Neuronal stem cell (in vitro differentiated cells): ENCODE data around the gene CRADD.

Experiments
- DNase-seq: peaks from one replicate; pipeline ENCODE4 v3.0.0-alpha.2; 2013; ENCODE audit warnings: low spot score
- H2AFZ ChIP-seq: one replicate; pipeline ENCODE4 v1.6.1; 2013; ENCODE audit warnings: mild to moderate bottlenecking, low read length, inconsistent platforms
- H2AK5ac ChIP-seq: 2 replicates; pipeline ENCODE4 v1.6.1; 2013; ENCODE audit warnings: low read depth, mild to moderate bottlenecking, inconsistent platforms, low read length, moderate library complexity, mixed read lengths
- H2BK120ac ChIP-seq: 2 replicates; pipeline ENCODE4 v1.6.1; 2013; ENCODE audit warnings: low read depth, mild to moderate bottlenecking, inconsistent platforms, low read length, moderate library complexity, mixed read lengths
- H2BK12ac ChIP-seq: one replicate; pipeline ENCODE4 v1.6.1; 2013; ENCODE audit warnings: low read length, inconsistent platforms
- H2BK15ac ChIP-seq: 2 replicates; pipeline ENCODE4 v1.6.1; 2013; ENCODE audit warnings: mild to moderate bottlenecking, low read length, inconsistent platforms, mixed read lengths
- H2BK5ac ChIP-seq: one replicate; pipeline ENCODE4 v1.6.1; 2013; ENCODE audit warnings: inconsistent platforms, mild to moderate bottlenecking, low read length, moderate library complexity
- H3K14ac ChIP-seq: one replicate; pipeline ENCODE4 v1.6.1; 2013; ENCODE audit warnings: low read length, inconsistent platforms
- H3K18ac ChIP-seq: 2 replicates; pipeline ENCODE4 v1.6.1; 2013; ENCODE audit warnings: low read length, inconsistent platforms
- H3K23ac ChIP-seq: 2 replicates; pipeline ENCODE4 v1.6.1; 2013; ENCODE audit warnings: low read depth, mild to moderate bottlenecking, mixed read lengths, low read length, inconsistent platforms; ENCODE audit not compliant: poor library complexity
- H3K27ac ChIP-seq: replicated peaks from 3 replicates; pipeline ENCODE4 v1.5.1; 2013; ENCODE audit warnings: low read length, inconsistent platforms
- H3K27me3 ChIP-seq, 3 experiments: 2 replicates each; pipeline ENCODE4 v1.6.1; 2013; ENCODE audit warnings: low read length in 3 of 3, mild to moderate bottlenecking in 2 of 3, inconsistent platforms in 1 of 3, low read depth in 1 of 3, mixed read lengths in 1 of 3, moderate library complexity in 1 of 3; ENCODE audit not compliant: control insufficient read depth in 3 of 3, insufficient read depth in 3 of 3
- H3K36me3 ChIP-seq, 2 donors: replicated peaks in 1 of 2; 2 replicates each; pipeline ENCODE4 v1.6.1; 2013; ENCODE audit warnings: low read length in 2 of 2; ENCODE audit not compliant: control insufficient read depth in 2 of 2, insufficient read depth in 2 of 2
- H3K4ac ChIP-seq: 2 replicates; pipeline ENCODE4 v1.6.1; 2013; ENCODE audit warnings: inconsistent platforms, mild to moderate bottlenecking, low read length, moderate library complexity
- H3K4me1 ChIP-seq, 2 donors: 1 replicate in 1 of 2; 2 replicates in 1 of 2; pipeline ENCODE4 v1.6.1; 2013; ENCODE audit warnings: low read length in 2 of 2, low read depth in 1 of 2; ENCODE audit not compliant: control insufficient read depth in 2 of 2, insufficient read depth in 1 of 2
- H3K4me2 ChIP-seq: one replicate; pipeline ENCODE4 v1.6.1; 2013; ENCODE audit warnings: mild to moderate bottlenecking, low read length, inconsistent platforms; ENCODE audit not compliant: insufficient read depth, poor library complexity, severe bottlenecking
- H3K4me3 ChIP-seq, 2 donors: 2 replicates each; pipeline ENCODE4 v1.5.1; 2013; ENCODE audit warnings: low read length in 2 of 2, mild to moderate bottlenecking in 2 of 2, inconsistent platforms in 1 of 2, moderate library complexity in 1 of 2
- H3K79me1 ChIP-seq: one replicate; pipeline ENCODE4 v1.6.1; 2013; ENCODE audit warnings: low read depth, mild to moderate bottlenecking, inconsistent platforms, low read length, moderate library complexity
- H3K9ac ChIP-seq: one replicate; pipeline ENCODE4 v1.6.1; 2013; ENCODE audit warnings: mild to moderate bottlenecking, low read depth, low read length, inconsistent platforms; ENCODE audit not compliant: poor library complexity
- H3K9me3 ChIP-seq, 2 donors: replicated peaks in 1 of 2; 2 replicates each; pipeline versions ENCODE3 to v1.6.1; 2013; ENCODE audit warnings: low read length in 2 of 2, mild to moderate bottlenecking in 2 of 2, inconsistent platforms in 1 of 2, low read depth in 1 of 2, mixed read lengths in 1 of 2, moderate library complexity in 1 of 2; ENCODE audit not compliant: control insufficient read depth in 2 of 2, insufficient read depth in 1 of 2
- H4K8ac ChIP-seq: one replicate; pipeline ENCODE4 v1.6.1; 2013; ENCODE audit warnings: low read depth, mild to moderate bottlenecking, inconsistent platforms, low read length, moderate library complexity
- H4K91ac ChIP-seq: one replicate; pipeline ENCODE4 v1.6.1; 2013; ENCODE audit warnings: low read length, low read depth, mild to moderate bottlenecking, inconsistent platforms; ENCODE audit not compliant: poor library complexity
- WGBS, 2 donors: extraction: QIAGEN DNeasy Blood & Tissue Kit; methylation state at CpG; one replicate each; pipeline ENCODE4 v1.1.7; 2013; ENCODE audit warnings: missing lambda C conversion rate in 2 of 2, mixed read lengths in 1 of 2; ENCODE audit not compliant: insufficient read length in 2 of 2, insufficient replicate concordance in 1 of 2; ENCODE audit errors: extremely low coverage in 2 of 2; 5-methylcytosine and 5-hydroxymethylcytosine counted together

Gene CRADD

DNA sequence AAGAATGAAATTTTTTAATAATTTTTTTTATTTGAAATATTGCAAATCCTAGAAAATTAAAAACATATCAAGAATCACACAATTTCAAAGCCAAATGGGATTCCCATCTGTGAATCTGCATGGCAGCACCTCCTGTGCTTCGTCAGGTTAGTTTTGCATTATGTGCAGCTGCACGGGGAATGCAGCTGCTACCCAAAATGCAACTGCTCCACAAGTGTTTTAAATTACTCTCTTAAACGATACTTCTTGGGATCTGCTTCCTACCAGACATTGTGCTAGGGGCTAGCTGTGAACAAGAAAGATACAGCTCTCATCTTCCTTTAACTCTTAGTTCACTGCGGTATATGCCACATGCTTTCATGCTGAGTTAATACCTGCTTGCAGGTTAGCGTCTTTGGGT, 154.2 kb downstream of the CRADD start:
- peaks cover 1 to 3% of the 10 kb centered on the region in 2 donors for H3K4me1 ChIP-seq
- no peak overlapping the region for H2BK12ac ChIP-seq
- H3K36me3 ChIP-seq, result no peaks in the 10 kb centered on the region
- no peak overlapping the region for H3K27ac ChIP-seq
- H3K18ac ChIP-seq, result no peak overlapping the region
- H2AFZ ChIP-seq, result no peak overlapping the region
- no peaks in the 10 kb centered on the region for H3K79me1 ChIP-seq
- H3K4me3 ChIP-seq, result no peak overlapping the region
- DNase-seq, result no peak
- H3K9me3 ChIP-seq, result no peaks in the 10 kb centered on the region
- no peak overlapping the region for H3K23ac ChIP-seq
- H2AK5ac ChIP-seq, result no peak overlapping the region
- no peak overlapping the region for H2BK120ac ChIP-seq
- no peaks in the 10 kb centered on the region for H3K27me3 ChIP-seq
- H2BK5ac ChIP-seq, result no peak overlapping the region
- no peak overlapping the region for H2BK15ac ChIP-seq
- H3K14ac ChIP-seq, result no peak overlapping the region
- no peak overlapping the region for H4K8ac ChIP-seq
- no peak overlapping the region for H3K9ac ChIP-seq
- H3K4ac ChIP-seq, result no peak overlapping the region
- H4K91ac ChIP-seq, result no peak overlapping the region
- no CpG with 5 or more reads among the region's 5 CpGs for WGBS, 2 donors
- H3K4me2 ChIP-seq, result no peak overlapping the region

DNA sequence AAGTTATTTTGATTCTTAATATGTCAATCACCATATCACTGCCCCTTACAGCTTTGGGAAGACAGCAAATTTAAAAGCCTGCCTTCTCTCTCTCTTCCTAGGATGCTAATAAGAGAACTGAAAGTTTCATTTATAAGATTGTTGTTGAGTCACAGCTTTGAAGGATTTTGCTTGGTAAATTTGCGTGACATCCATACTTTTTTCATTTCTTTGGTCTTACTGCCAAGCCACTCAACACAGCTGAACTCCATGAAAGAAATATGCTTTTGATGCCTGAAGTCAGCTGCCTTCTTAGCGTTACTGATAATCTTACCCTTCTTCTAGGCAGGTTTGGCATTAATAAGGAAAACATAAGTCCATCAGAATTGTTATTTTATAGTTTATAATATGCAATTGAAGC, 155.0 kb downstream of the CRADD start:
- H3K4me1 ChIP-seq, result peaks cover 1 to 3% of the 10 kb centered on the region in 2 donors
- no peaks in the 10 kb centered on the region for H3K9me3 ChIP-seq
- H4K8ac ChIP-seq, result no peak overlapping the region
- no peak overlapping the region for H2AFZ ChIP-seq
- no peak for DNase-seq
- H2BK12ac ChIP-seq, result no peak overlapping the region
- H3K9ac ChIP-seq, result no peak overlapping the region
- H3K18ac ChIP-seq, result no peak overlapping the region
- H2AK5ac ChIP-seq, result no peak overlapping the region
- H3K27ac ChIP-seq, result no peak overlapping the region
- H3K23ac ChIP-seq, result no peak overlapping the region
- H3K4me2 ChIP-seq, result no peak overlapping the region
- no peak overlapping the region for H3K4ac ChIP-seq
- no peak overlapping the region for H2BK120ac ChIP-seq
- WGBS, 2 donors, result no CpG with 5 or more reads among the region's 2 CpGs
- no peak overlapping the region for H3K14ac ChIP-seq
- no peaks in the 10 kb centered on the region for H3K79me1 ChIP-seq
- no peak overlapping the region for H4K91ac ChIP-seq
- H3K36me3 ChIP-seq, result no peaks in the 10 kb centered on the region
- H3K27me3 ChIP-seq, result no peaks in the 10 kb centered on the region
- no peak overlapping the region for H2BK15ac ChIP-seq
- no peak overlapping the region for H2BK5ac ChIP-seq
- H3K4me3 ChIP-seq, result no peak overlapping the region

DNA sequence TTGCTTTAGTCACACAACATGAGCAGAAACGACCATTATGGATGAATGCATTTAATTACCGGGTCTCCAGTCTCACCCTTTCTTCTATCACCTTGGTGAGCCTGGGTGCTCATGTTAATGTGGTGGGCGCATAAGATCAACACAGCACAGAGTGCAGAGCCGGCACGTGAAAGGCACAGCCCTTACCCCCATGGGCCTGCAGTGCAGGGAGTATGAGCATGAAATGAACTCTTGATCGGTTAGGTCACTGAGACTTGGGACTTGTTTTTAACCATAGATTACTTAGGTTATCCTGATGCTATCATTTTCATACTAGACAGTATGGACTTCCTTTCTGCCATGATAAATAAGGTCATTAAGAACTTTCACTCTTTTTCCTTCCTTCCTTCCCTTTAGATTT, 156.8 kb downstream of the CRADD start:
- H3K27me3 ChIP-seq, result no peaks in the 10 kb centered on the region
- no peak overlapping the region for H3K27ac ChIP-seq
- H3K4me1 ChIP-seq, result peaks cover 3 to 7% of the 10 kb centered on the region in 2 donors
- H2AFZ ChIP-seq, result no peak overlapping the region
- no peak for DNase-seq
- no peaks in the 10 kb centered on the region for H3K79me1 ChIP-seq
- no peak overlapping the region for H4K8ac ChIP-seq
- H3K18ac ChIP-seq, result no peak overlapping the region
- no peak overlapping the region for H2BK12ac ChIP-seq
- H2AK5ac ChIP-seq, result no peak overlapping the region
- H3K9me3 ChIP-seq, result no peaks in the 10 kb centered on the region
- no peak overlapping the region for H2BK5ac ChIP-seq
- no peak overlapping the region for H3K4me3 ChIP-seq
- H3K4me2 ChIP-seq, result no peak overlapping the region
- no peak overlapping the region for H3K14ac ChIP-seq
- WGBS, 2 donors, result no CpG with 5 or more reads among the region's 6 CpGs
- no peak overlapping the region for H3K23ac ChIP-seq
- no peak overlapping the region for H2BK120ac ChIP-seq
- no peak overlapping the region for H3K9ac ChIP-seq
- no peak overlapping the region for H2BK15ac ChIP-seq
- no peak overlapping the region for H4K91ac ChIP-seq
- no peaks in the 10 kb centered on the region for H3K36me3 ChIP-seq
- no peak overlapping the region for H3K4ac ChIP-seq

DNA sequence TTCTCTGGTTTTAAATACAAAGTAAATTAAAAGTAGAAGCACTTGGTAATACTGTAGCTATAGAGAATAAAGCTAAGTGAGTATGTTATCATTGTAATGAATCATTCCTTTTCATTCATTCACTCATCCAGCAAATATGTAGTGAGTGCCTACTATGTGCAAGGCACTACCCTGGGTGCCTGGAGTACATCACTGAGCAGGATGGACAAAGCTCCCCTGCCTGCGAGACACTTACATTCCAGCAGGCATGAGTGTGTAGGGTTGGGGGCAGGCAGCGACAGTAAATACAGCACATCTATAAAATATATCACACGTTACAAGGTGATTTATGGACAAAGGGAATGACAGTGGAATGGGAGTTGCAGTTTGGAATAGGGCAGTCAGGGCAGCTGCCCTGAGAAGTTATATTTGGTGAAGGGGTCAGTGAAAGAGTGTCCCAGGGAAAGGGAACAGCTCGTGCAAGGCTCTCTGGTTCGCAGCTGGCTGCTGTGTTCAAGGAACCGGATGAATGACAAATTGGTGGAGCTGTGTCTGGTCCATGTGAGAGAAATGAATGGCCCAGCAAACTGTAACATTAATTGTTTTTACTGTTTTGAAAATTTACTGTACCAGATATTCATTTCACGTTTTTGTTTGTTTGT, 159.6 kb downstream of the CRADD start:
- Histone ChIP-seq H3K23ac (no peak overlapping the region), H2BK120ac (no peak overlapping the region), H3K9ac (no peak overlapping the region), H3K4me2 (no peak overlapping the region), H3K18ac (no peak overlapping the region), H3K4me3 (no peak overlapping the region), H3K36me3 (no peaks in the 10 kb centered on the region), H3K79me1 (no peaks in the 10 kb centered on the region), H3K27me3 (no peaks in the 10 kb centered on the region), H2AFZ (no peak overlapping the region), H2BK12ac (no peak overlapping the region), H3K4ac (no peak overlapping the region), H2BK5ac (no peak overlapping the region), H2AK5ac (no peak overlapping the region), H3K4me1 (peaks cover 2 to 4% of the 10 kb centered on the region in 2 donors), H3K9me3 (no peaks in the 10 kb centered on the region), H4K8ac (no peak overlapping the region), H2BK15ac (no peak overlapping the region), H3K27ac (no peak overlapping the region), H3K14ac (no peak overlapping the region), H4K91ac (no peak overlapping the region)
- no CpG with 5 or more reads among the region's 7 CpGs for WGBS, 2 donors
- no peak for DNase-seq
